OCI-LY7 (cell line): ENCODE measurements around the gene LPCAT1. TPM values are rescaled to one million over a fixed set of nuclear protein-coding genes. Genes with fewer than 3 reads are reported as not detected.

ENCODE experiments used
- BruUV-seq: library from RNA; stranded (reverse); fragments of 400-500 nt; replicated peaks from 2 replicates; lab custom pipeline; 2021; lab: Mats Ljungman, UMichigan
- CTCF ChIA-PET: fragments of 300-600 bp; sonication (Branson Sonifier 250); formaldehyde crosslinking; loops from one replicate; lab custom pipeline; 2022; ENCODE audit warnings: antibody characterized with exemption; ENCODE audit not compliant: unreplicated experiment; lab: Charles Lee
- POLR2A ChIA-PET: fragments of 300-600 bp; sonication (Branson Sonifier 250); formaldehyde crosslinking; loops from one replicate; lab custom pipeline; 2022; ENCODE audit warnings: antibody characterized with exemption; lab: Charles Lee
- DNase-seq: peaks from one replicate; pipeline ENCODE4 v3.0.0-alpha.2; 2015; ENCODE audit warnings: low spot score
- H2AFZ ChIP-seq: fragments of 200-600 bp; sonication (generic), shearing (Covaris generic); 2 replicates; pipeline ENCODE4 v1.6.1; 2014; ENCODE audit warnings: mild to moderate bottlenecking, antibody characterized with exemption, low read length, moderate library complexity
- H3K27ac ChIP-seq: fragments of 200-600 bp; sonication (generic); 2 replicates; pipeline ENCODE4 v1.5.1; 2014; ENCODE audit warnings: mixed run types, low read depth, mild to moderate bottlenecking, moderate library complexity, low read length, inconsistent platforms; ENCODE audit not compliant: poor library complexity, severe bottlenecking
- H3K36me3 ChIP-seq: fragments of 200-600 bp; sonication (generic); 2 replicates; pipeline ENCODE4 v1.6.1; 2014; ENCODE audit warnings: mild to moderate bottlenecking, antibody characterized with exemption, low read length, moderate library complexity, mixed read lengths; ENCODE audit not compliant: insufficient read depth
- H3K4me1 ChIP-seq: fragments of 200-600 bp; sonication (generic); 2 replicates; pipeline ENCODE4 v1.5.1; 2014; ENCODE audit warnings: mild to moderate bottlenecking, low read length; ENCODE audit not compliant: insufficient read depth, poor library complexity, severe bottlenecking
- H3K4me2 ChIP-seq: fragments of 200-600 bp; sonication (generic); 2 replicates; pipeline ENCODE4 v1.6.1; 2014; ENCODE audit warnings: mild to moderate bottlenecking, low read length
- H3K4me3 ChIP-seq: fragments of 200-600 bp; sonication (generic); 2 replicates; pipeline ENCODE4 v1.5.1; 2014; ENCODE audit warnings: mild to moderate bottlenecking, low read depth, low read length; ENCODE audit not compliant: poor library complexity, severe bottlenecking
- H3K79me2 ChIP-seq: fragments of 200-600 bp; sonication (generic); 2 replicates; pipeline ENCODE4 v1.6.1; 2016; ENCODE audit warnings: low read depth, mild to moderate bottlenecking, low read length, moderate library complexity, mixed read lengths; ENCODE audit not compliant: insufficient read depth
- H3K9me2 ChIP-seq: fragments of 200-600 bp; sonication (generic); 2 replicates; pipeline ENCODE4 v1.6.1; 2016; ENCODE audit warnings: mild to moderate bottlenecking, low read length, mixed read lengths; ENCODE audit not compliant: insufficient read depth
- H3K9me3 ChIP-seq: fragments of 200-600 bp; sonication (generic); 2 replicates; pipeline ENCODE4 v1.6.1; 2014; ENCODE audit warnings: mild to moderate bottlenecking, mixed run types, low read length, mixed read lengths
- H4K20me1 ChIP-seq: fragments of 200-600 bp; sonication (generic); 2 replicates; pipeline ENCODE4 v1.6.1; 2014; ENCODE audit warnings: mild to moderate bottlenecking, antibody characterized with exemption, low read length, moderate library complexity, mixed read lengths; ENCODE audit not compliant: insufficient read depth
- EZH2phosphoT487 ChIP-seq: fragments of 200-600 bp; sonication (generic); IDR thresholded peaks from 2 replicates; pipeline ENCODE4 v1.6.1; 2018; ENCODE audit warnings: low read depth, borderline replicate concordance, mild to moderate bottlenecking, mixed run types, antibody characterized with exemption, low read length, moderate library complexity, mixed read lengths
- intact Hi-C: fragments of 100-400 bp; cut with micrococcal nuclease; formaldehyde crosslinking; loops from one replicate; pipeline ENCODE4 v1.10.0; 2022; ENCODE audit not compliant: unreplicated experiment
- total RNA-seq, 2 experiments: library from RNA; depleted of rRNA in 1 of 2; stranded (reverse); fragments of >200 nt in 1 of 2; shearing (Covaris generic) in 1 of 2; gene quantifications; 2 replicates each; pipeline ENCODE4 v1.2.3, GENCODE V29; 2014 to 2022
- TF ChIP-seq, protein P1 (sequence below): fragments of 200-600 bp; sonication (generic); conservative IDR thresholded peaks from 2 replicates; pipeline ENCODE4 v1.5.1; 2014; ENCODE audit warnings: mild to moderate bottlenecking, antibody characterized with exemption, low read length, moderate library complexity, mixed read lengths

Gene LPCAT1
- total RNA-seq, 2 experiments from 2014 or later, result 47.7 to 63.6 TPM

DNA sequence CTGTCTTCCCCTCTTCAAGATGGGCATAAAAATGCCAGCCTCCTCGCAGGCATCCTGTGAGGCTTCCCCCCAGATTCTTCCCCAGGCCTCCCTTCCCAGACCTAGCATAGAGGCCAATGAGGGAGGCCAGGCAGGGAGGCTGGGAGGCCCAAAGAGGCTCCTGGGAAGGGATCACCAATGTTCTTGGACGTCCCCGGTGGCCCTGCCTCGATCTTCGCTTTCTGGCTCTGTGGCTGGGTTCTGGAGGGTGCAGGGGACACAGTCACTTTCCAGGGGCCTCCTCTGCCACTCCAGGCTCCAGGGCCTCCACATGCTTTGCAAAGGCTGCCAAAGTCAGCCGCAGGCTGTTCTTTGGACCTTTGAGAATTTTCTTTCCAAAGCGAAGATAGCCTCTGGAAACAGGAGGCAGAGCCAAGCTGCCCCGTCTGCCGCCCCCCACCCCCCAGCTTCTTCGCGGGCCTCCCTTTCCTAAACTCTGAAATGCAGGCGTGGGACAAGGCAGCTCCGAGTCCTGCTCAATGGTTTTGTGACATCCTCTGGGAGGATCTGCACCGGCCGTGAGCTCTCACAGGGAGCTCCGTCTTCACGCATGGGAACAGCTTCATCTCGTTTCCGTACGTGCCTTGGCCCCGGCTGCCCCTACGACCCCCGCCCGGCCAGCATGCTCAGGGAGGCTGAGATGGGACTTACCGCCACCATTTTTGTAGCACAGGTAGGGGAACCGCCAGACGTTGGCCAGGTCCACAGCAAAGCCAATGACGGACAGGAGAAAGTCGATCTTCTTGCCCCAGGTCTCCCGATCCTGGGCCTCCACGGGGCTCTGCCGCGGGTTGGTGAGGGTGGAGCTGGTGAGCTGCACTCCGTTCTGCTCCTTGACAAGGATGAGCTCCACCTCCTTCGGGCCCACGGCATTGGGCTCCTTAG is 81.3 kb downstream of the LPCAT1 start:
- Histone ChIP-seq H3K4me1 (no peaks in the 10 kb centered on the region), H2AFZ (no peak overlapping the region), H4K20me1 (no peaks in the 10 kb centered on the region), H3K27ac (no peak overlapping the region), H3K79me2 (no peaks in the 10 kb centered on the region), H3K36me3 (no peaks in the 10 kb centered on the region), H3K9me2 (no peaks in the 10 kb centered on the region), H3K4me2 (no peak overlapping the region), H3K9me3 (no peaks in the 10 kb centered on the region), H3K4me3 (no peak overlapping the region)
- intact Hi-C loops, result no loop called here
- TF ChIP-seq EZH2phosphoT487, result no peak
- TF ChIP-seq, protein P1, sequence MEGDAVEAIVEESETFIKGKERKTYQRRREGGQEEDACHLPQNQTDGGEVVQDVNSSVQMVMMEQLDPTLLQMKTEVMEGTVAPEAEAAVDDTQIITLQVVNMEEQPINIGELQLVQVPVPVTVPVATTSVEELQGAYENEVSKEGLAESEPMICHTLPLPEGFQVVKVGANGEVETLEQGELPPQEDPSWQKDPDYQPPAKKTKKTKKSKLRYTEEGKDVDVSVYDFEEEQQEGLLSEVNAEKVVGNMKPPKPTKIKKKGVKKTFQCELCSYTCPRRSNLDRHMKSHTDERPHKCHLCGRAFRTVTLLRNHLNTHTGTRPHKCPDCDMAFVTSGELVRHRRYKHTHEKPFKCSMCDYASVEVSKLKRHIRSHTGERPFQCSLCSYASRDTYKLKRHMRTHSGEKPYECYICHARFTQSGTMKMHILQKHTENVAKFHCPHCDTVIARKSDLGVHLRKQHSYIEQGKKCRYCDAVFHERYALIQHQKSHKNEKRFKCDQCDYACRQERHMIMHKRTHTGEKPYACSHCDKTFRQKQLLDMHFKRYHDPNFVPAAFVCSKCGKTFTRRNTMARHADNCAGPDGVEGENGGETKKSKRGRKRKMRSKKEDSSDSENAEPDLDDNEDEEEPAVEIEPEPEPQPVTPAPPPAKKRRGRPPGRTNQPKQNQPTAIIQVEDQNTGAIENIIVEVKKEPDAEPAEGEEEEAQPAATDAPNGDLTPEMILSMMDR, result no peak
- ChIA-PET POLR2A (no interaction called here), CTCF (no interaction called here)
- no peak for DNase-seq
- no TSS peak for BruUV-seq

DNA sequence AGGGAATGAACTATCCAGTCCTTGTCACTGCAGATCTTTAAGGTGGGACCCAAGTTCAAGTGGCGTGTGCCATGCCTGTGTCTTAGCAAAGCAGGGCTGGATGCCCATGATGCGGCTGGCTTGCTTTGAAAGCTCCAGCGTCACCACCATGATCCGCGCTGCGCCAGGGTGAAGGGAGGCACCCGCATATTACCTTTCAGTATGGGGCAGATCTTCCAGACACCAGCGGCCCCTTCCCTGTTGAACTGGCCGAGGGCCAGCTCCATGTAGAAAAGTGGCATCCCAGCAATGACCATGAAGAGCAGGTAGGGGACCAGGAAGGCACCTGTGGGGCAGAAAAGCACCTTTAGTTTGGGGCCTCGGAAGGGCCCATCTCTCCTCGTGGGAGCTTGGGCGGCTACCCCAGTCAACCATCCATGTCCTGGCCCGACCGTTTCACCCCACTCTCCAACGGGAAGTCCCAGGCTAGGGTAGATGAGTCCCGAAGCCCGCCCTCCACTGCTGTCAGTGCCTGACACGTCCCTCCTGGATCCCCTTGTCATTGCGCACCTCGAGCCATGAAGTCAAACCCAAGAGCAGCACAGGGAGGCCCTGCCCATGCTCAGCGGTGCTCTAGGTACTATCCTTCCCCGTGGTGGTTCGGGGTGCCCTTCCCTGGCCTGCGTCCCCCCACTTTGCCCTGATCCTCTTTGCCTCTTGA is 82.4 kb downstream of the LPCAT1 start:
- no TSS peak for BruUV-seq
- Histone ChIP-seq H4K20me1 (no peaks in the 10 kb centered on the region), H3K36me3 (no peaks in the 10 kb centered on the region), H2AFZ (no peak overlapping the region), H3K4me2 (no peak overlapping the region), H3K9me3 (no peaks in the 10 kb centered on the region), H3K4me3 (no peak overlapping the region), H3K27ac (no peak overlapping the region), H3K4me1 (no peaks in the 10 kb centered on the region), H3K79me2 (no peaks in the 10 kb centered on the region), H3K9me2 (no peaks in the 10 kb centered on the region)
- intact Hi-C loops, result no loop called here
- TF ChIP-seq, protein P1, result no peak
- no peak for TF ChIP-seq EZH2phosphoT487
- DNase-seq, result no peak
- ChIA-PET POLR2A (no interaction called here), CTCF (no interaction called here)
